Ovary (tissue), 3 donors: ENCODE measurements around the gene STRN.

ENCODE experiments used
- CTCF ChIP-seq, 3 donors: fragments of 450-650 bp in 2 of 3; fragments of 200-600 bp in 1 of 3; IDR thresholded peaks; one replicate each; pipeline versions ENCODE4 v1.5.1 to v1.8.0; 2016 to 2022; ENCODE audit warnings: antibody characterized with exemption in 3 of 3, mild to moderate bottlenecking in 1 of 3
- EP300 ChIP-seq: sonication (generic); formaldehyde crosslinking; IDR thresholded peaks from one replicate; pipeline ENCODE4 v1.6.1; 2017; ENCODE audit warnings: antibody characterized with exemption
- donor health status: DM: no; HTN: no; CAD: no.

GRCh38 chr2:36906277-36906676 lies 60.1 kb downstream of the STRN start:
- TF ChIP-seq CTCF (IDR thresholded peaks at IDR 0.05), result no peak
- TF ChIP-seq EP300, result no peak
